Keratinocyte (primary cell): ENCODE results near the gene POLE4. TPM values are rescaled to one million over a fixed set of nuclear protein-coding genes. Genes with fewer than 3 reads are reported as not detected.

Experiments
- DNase-seq: peaks from one replicate; pipeline ENCODE4 v3.0.0-alpha.2; 2011; ENCODE audit warnings: low read depth, missing footprints, low spot score
- FAIRE-seq: peaks from 2 replicates; lab custom pipeline; 2011; peaks lifted over from hg19 to GRCh38; lab: Jason Lieb, UNC
- H2AFZ ChIP-seq: 2 replicates; pipeline ENCODE4 v1.6.0; 2012; ENCODE audit warnings: low read length, control low read depth, inconsistent platforms; ENCODE audit not compliant: control insufficient read depth
- H3K27ac ChIP-seq: 2 replicates; pipeline ENCODE4 v1.5.1; 2011; ENCODE audit warnings: low read length; ENCODE audit not compliant: control insufficient read depth, insufficient read depth
- H3K27me3 ChIP-seq: 3 replicates; pipeline ENCODE4 v1.6.0; 2011; ENCODE audit warnings: low read length; ENCODE audit not compliant: control insufficient read depth, insufficient read depth; ENCODE audit errors: extremely low read depth
- H3K36me3 ChIP-seq, 2 experiments: 2 replicates in 1 of 2; 3 replicates in 1 of 2; pipeline ENCODE4 v1.5.1; 2011; ENCODE audit warnings: low read length in 2 of 2, mild to moderate bottlenecking in 1 of 2; ENCODE audit not compliant: control insufficient read depth in 2 of 2, insufficient read depth in 2 of 2; ENCODE audit errors: extremely low read depth in 1 of 2
- H3K4me1 ChIP-seq: 3 replicates; pipeline ENCODE4 v1.5.1; 2011; ENCODE audit warnings: low read length; ENCODE audit not compliant: control insufficient read depth, insufficient read depth; ENCODE audit errors: extremely low read depth
- H3K4me2 ChIP-seq: 3 replicates; pipeline ENCODE4 v1.6.0; 2011; ENCODE audit warnings: low read depth, low read length; ENCODE audit not compliant: control insufficient read depth, insufficient read depth; ENCODE audit errors: extremely low read depth
- H3K4me3 ChIP-seq, 3 experiments: fragments of 200-600 bp in 1 of 3; sonication (generic) in 1 of 3; 2 replicates in 2 of 3; 3 replicates in 1 of 3; pipeline ENCODE4 v1.5.1; 2011 to 2016; ENCODE audit warnings: low read length in 3 of 3, mild to moderate bottlenecking in 3 of 3, control low read depth in 2 of 3, inconsistent platforms in 1 of 3, low read depth in 1 of 3, mixed read lengths in 1 of 3, mixed run types in 1 of 3, moderate library complexity in 1 of 3; ENCODE audit not compliant: control insufficient read depth in 2 of 3, insufficient read depth in 2 of 3; ENCODE audit errors: extremely low read depth in 1 of 3
- H3K79me2 ChIP-seq: 2 replicates; pipeline ENCODE4 v1.6.0; 2012; ENCODE audit warnings: low read length; ENCODE audit not compliant: control insufficient read depth, insufficient read depth
- H3K9ac ChIP-seq: 3 replicates; pipeline ENCODE4 v1.6.0; 2011; ENCODE audit warnings: low read length; ENCODE audit not compliant: control insufficient read depth, insufficient read depth; ENCODE audit errors: extremely low read depth
- H3K9me1 ChIP-seq: 3 replicates; pipeline ENCODE4 v1.6.0; 2011; ENCODE audit warnings: low read length; ENCODE audit not compliant: control insufficient read depth, insufficient read depth; ENCODE audit errors: extremely low read depth
- H3K9me3 ChIP-seq: 2 replicates; pipeline ENCODE4 v1.5.1; 2012; ENCODE audit warnings: low read depth, low read length; ENCODE audit not compliant: control insufficient read depth
- H4K20me1 ChIP-seq: 3 replicates; pipeline ENCODE4 v1.6.0; 2011; ENCODE audit warnings: low read length; ENCODE audit not compliant: control insufficient read depth, insufficient read depth; ENCODE audit errors: extremely low read depth
- EZH2 ChIP-seq: IDR thresholded peaks from one replicate; pipeline ENCODE4 v1.6.1; 2012; ENCODE audit warnings: inconsistent platforms, mild to moderate bottlenecking, low read length, moderate library complexity
- dilution Hi-C: fragments of 300-500 bp; cut with MboI; formaldehyde crosslinking; loops from one replicate; pipeline ENCODE4 v1.7.0; 2020; ENCODE audit warnings: low sequenced_read_pairs; ENCODE audit not compliant: extremely low pct_ligation_motif_present
- polyA plus RNA-seq, 5 experiments: library from polyadenylated mRNA; depleted of rRNA in 3 of 5; stranded (reverse) in 3 of 5; stranded (forward) in 1 of 5; unstranded in 1 of 5; fragments of >200 nt; gene quantifications; 1 replicate in 1 of 5; 2 replicates in 3 of 5; 3 replicates in 1 of 5; pipeline versions ENCODE4 v1.2.1 to v1.2.3, GENCODE V29; 2011 to 2012; ENCODE audit warnings: missing spikeins in 2 of 5, low read depth in 1 of 5, low replicate concordance in 1 of 5
- TF ChIP-seq, protein P1 (sequence below), 3 experiments: IDR thresholded peaks in 1 of 3; conservative IDR thresholded peaks in 1 of 3; optimal IDR thresholded peaks in 1 of 3; 2 replicates in 2 of 3; 3 replicates in 1 of 3; pipeline versions ENCODE3 to v1.5.1; 2011; ENCODE audit warnings: low read length in 3 of 3, mild to moderate bottlenecking in 3 of 3, moderate library complexity in 2 of 3, control low read depth in 1 of 3, inconsistent platforms in 1 of 3; ENCODE audit not compliant: insufficient read depth in 2 of 3; ENCODE audit errors: extremely low read depth in 1 of 3

Gene POLE4
- polyA plus RNA-seq, 1 donor (not counting 4 experiments of a cell fraction or from before 2014, with no cell fraction given) = 66.4 TPM

DNA sequence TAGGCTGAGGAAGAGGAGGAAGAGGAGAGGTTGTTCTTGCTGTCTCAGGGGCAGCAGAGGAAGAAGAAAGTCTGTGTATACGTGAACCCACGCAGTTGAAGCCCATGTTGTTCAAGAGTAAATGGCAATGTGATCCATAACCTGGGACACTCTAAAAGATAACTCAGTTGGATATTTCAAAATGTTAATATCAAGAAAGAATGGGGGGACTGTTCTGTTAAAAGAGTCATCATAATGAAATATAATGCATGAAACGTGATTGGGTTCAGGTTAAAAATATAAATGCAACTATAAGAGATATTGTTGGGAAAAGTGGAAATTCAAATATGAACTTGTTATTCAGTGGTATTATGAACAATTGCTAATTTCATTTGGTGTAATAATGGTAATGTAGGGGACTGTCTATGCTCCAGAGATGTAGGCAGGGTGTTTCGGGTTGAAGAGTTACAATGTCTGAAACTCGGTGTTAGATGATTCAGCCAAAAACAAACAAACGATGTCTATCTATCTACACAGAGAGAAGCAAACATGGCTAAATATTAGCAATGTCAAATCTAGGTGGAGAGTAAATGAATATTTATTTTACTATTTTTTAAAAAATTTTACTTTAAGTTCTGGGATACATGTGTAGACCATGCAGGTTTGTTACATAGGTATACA is 21.1 kb upstream of the POLE4 start:
- Histone ChIP-seq H4K20me1 (no peaks in the 10 kb centered on the region), H3K9ac (no peak overlapping the region), H3K79me2 (no peaks in the 10 kb centered on the region), H3K4me1 (peaks cover 16% of the 10 kb centered on the region), H3K27me3 (no peaks in the 10 kb centered on the region), H3K4me2 (no peak overlapping the region), H3K36me3 (no peaks in the 10 kb centered on the region), H3K4me3 (no peak overlapping the region), H2AFZ (no peak overlapping the region), H3K9me3 (no peaks in the 10 kb centered on the region), H3K27ac (no peak overlapping the region), H3K9me1 (no peaks in the 10 kb centered on the region)
- TF ChIP-seq EZH2 = no peak
- TF ChIP-seq, protein P1, sequence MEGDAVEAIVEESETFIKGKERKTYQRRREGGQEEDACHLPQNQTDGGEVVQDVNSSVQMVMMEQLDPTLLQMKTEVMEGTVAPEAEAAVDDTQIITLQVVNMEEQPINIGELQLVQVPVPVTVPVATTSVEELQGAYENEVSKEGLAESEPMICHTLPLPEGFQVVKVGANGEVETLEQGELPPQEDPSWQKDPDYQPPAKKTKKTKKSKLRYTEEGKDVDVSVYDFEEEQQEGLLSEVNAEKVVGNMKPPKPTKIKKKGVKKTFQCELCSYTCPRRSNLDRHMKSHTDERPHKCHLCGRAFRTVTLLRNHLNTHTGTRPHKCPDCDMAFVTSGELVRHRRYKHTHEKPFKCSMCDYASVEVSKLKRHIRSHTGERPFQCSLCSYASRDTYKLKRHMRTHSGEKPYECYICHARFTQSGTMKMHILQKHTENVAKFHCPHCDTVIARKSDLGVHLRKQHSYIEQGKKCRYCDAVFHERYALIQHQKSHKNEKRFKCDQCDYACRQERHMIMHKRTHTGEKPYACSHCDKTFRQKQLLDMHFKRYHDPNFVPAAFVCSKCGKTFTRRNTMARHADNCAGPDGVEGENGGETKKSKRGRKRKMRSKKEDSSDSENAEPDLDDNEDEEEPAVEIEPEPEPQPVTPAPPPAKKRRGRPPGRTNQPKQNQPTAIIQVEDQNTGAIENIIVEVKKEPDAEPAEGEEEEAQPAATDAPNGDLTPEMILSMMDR (optimal IDR thresholded peaks at IDR 0.05 in 1 of 3, IDR thresholded peaks at IDR 0.05 in 1 of 3, conservative IDR thresholded peaks at IDR 0.05 in 1 of 3; ENCODE audit: extremely low read depth in 1 of 3, insufficient read depth in 2 of 3, low read length in 3 of 3) = no peak
- DNase-seq (no peak), FAIRE-seq (no peak)
- dilution Hi-C loops = no loop called here

GRCh38 chr2:74938264-74938663 is 20.2 kb upstream of the POLE4 start:
- no peaks in the 10 kb centered on the region for H3K27me3 ChIP-seq
- peaks cover 16% of the 10 kb centered on the region for H3K4me1 ChIP-seq
- no peak overlapping the region for H3K27ac ChIP-seq
- no peaks in the 10 kb centered on the region for H3K79me2 ChIP-seq
- no peaks in the 10 kb centered on the region for H3K9me1 ChIP-seq
- H4K20me1 ChIP-seq = no peaks in the 10 kb centered on the region
- no peak overlapping the region for H2AFZ ChIP-seq
- H3K9me3 ChIP-seq = no peaks in the 10 kb centered on the region
- no peak overlapping the region for H3K4me3 ChIP-seq
- dilution Hi-C loops = no loop called here
- no peak overlapping the region for H3K9ac ChIP-seq
- no peak for DNase-seq
- no peaks in the 10 kb centered on the region for H3K36me3 ChIP-seq
- H3K4me2 ChIP-seq = no peak overlapping the region
- no peak for FAIRE-seq
- TF ChIP-seq, protein P1 (optimal IDR thresholded peaks at IDR 0.05 in 1 of 3, IDR thresholded peaks at IDR 0.05 in 1 of 3, conservative IDR thresholded peaks at IDR 0.05 in 1 of 3; ENCODE audit: extremely low read depth in 1 of 3, insufficient read depth in 2 of 3, low read length in 3 of 3) = no peak
- TF ChIP-seq EZH2 = no peak
